Measurements from ENCODE around the gene OTUD3.

The OTUD3 gene

GRCh38 chr1:19954059-19954458, 71.9 kb downstream of the OTUD3 start:
- no peak for DNase-seq (ENCODE audit: low spot score)

- DNase-seq (ENCODE audit: low spot score) = no peak
These were observed 73.5 kb downstream of the OTUD3 start for GRCh38 chr1:19955534-19956170.

- DNase-seq (ENCODE audit: low spot score) = no peak
These were observed 75.6 kb downstream of the OTUD3 start for GRCh38 chr1:19957779-19958178.

GRCh38 chr1:19960591-19960990, 78.4 kb downstream of the OTUD3 start:
- DNase-seq (ENCODE audit: low spot score) = no peak

Data from putamen (tissue), 1 donor.